ENCODE results near the gene SMAD9.

Gene SMAD9

GRCh38 chr13:36865265-36865664, 54.8 kb downstream of the SMAD9 start:
- DNase-seq (ENCODE audit: low read depth in 2 of 2) = no peak

DNA sequence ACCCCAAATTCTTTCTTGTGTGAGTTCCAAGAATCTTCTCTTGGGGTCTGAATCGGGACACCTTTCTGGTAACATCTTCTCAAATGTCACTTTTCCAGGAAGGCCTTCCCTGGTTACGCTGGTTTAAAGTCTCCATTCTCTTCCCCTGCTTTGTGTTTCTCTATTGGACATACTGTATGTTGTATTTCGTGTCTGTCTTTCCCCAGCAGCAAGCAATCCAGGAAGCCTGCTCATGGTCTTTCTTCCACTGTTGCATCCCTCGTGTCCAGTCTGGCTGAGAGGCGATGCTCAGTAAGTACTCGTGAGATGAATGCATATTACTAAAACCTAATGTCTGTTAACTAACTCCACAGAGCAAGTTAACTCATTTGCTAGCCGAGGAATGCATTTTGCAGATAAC, 57.3 kb downstream of the SMAD9 start:
- DNase-seq (ENCODE audit: low read depth in 2 of 2) = no peak

DNA sequence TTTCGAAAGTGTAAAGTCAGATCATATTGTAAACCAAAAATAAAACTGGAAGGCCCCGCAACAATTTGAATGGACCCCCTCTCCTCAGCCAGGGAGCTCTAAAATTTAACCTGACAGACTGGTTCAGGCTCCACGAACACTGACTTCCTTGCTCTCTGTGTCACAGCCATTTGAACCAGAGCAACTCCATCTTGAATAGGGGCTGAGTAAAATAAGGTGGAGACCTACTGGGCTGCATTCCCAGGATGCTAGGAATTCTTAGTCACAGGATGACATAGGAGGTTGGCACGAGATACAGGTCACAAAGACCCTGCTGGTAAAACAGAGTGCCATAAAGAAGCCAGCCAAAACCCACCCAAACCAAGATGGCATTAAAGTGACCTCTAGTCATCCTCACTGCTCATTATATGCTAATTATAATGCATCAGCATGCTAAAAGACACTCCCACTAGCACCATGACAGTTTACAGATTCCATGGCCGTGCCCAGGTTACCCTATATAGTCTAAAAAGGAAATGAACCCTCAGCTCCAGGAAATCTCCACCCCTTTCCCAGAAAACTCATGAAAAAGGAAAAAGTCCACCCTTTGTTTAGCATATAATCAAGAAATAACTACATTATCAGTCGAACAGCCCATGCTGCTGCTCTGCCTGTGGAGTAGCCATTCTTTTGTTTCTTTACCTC, 57.9 kb downstream of the SMAD9 start:
- no peak for DNase-seq (ENCODE audit: low read depth in 2 of 2)

- DNase-seq (ENCODE audit: low read depth in 2 of 2) = no peak
Measured at GRCh38 chr13:36859259-36859658, 60.8 kb downstream of the SMAD9 start.

DNA sequence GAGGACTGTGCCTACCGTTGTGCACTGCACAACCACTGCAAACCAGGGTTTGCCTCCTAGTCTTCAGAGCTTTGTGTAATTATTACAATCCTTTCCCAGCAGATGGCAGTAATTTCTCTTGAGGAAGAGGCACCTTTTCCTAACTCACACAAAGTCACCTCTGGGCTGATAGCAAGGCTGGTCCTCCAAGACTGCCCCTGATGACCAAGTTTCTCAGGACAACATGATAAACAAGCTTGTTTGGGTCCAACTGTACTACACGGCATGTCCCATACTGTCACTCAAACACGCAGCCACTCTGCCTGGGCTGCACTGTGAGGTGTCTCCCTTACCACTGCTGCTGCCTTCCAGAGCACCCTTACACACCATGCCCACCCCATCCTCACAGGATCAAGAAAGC, 61.7 kb downstream of the SMAD9 start:
- no peak for DNase-seq (ENCODE audit: low read depth in 2 of 2)

- DNase-seq (ENCODE audit: low read depth in 2 of 2) = no peak
Measured at GRCh38 chr13:36857253-36857652, 62.8 kb downstream of the SMAD9 start.

DNA sequence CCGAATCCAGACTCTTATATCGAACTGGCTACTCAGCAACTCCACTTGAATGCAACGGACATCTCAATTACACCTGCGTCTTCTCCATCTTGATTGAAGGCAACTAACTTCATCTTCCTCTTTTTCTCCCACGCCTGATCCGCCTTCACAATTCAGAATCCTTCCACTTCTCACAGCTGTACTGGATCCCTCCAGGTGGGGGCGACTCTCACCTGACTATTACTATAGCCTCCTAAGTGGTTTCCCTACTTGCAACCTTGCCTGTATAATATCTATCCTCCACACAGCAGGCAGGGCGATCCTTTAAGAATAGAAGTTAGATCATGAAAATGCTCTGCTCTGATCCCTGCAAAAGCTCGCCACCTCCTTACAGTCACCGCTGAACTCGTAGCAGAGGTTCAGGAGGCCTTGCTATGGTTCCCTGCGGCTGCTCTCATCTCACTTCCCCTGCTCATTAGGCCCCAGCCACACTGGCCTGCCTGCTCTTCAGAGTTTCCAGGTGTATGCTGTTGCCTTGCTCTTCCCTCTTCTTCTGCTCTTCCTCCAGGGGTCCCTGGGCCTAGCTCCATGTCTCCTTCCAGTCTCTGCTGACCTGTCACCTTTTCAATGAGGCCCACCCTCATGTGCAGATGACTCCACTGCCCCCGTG, 69.1 kb downstream of the SMAD9 start:
- DNase-seq (ENCODE audit: low read depth in 2 of 2) = no peak

DNA sequence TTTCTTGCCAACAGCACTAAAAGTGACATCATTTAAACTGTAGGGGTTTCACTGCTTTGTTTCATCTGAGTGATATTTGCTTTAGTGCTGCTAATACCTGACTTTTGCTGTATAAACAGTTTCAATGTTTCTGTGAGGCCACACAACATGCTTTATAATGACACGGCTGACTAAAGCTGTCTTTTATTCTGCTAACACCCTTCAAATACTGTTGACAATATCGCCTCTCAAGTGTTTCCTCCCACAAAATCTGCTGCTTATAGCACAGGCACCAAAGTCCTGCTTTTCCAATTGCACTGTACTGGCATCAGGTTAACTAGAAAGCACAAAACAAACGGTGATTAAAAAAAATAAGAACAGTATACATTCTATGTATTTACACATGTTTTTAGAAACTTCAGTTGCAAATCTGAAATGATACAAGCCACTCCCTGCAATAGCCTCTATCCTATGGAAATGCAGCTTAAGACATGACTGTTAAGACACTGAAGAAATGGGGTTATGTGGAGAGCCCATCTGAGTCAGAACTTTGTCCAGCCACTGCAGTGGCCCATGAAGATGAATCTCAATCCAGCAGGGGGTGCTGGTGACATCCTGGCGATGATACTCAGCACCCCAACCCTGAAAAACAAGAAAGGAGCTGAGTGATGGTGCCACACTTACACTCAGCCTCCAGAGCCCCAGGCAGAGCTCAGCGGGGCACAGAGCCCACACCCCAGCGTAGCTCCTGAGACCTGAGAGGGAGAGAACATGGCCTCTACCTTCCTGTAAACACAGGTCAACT, 71.6 kb downstream of the SMAD9 start:
- DNase-seq (ENCODE audit: low read depth in 2 of 2) = no peak

GRCh38 chr13:36847606-36848005, 72.4 kb downstream of the SMAD9 start:
- no peak for DNase-seq (ENCODE audit: low read depth in 2 of 2)

GRCh38 chr13:36841391-36841790, 78.6 kb downstream of the SMAD9 start:
- no peak for DNase-seq (ENCODE audit: low read depth in 2 of 2)

- DNase-seq (ENCODE audit: low read depth in 2 of 2) = no peak
Measured at GRCh38 chr13:36840718-36841250, 79.3 kb downstream of the SMAD9 start.

DNA sequence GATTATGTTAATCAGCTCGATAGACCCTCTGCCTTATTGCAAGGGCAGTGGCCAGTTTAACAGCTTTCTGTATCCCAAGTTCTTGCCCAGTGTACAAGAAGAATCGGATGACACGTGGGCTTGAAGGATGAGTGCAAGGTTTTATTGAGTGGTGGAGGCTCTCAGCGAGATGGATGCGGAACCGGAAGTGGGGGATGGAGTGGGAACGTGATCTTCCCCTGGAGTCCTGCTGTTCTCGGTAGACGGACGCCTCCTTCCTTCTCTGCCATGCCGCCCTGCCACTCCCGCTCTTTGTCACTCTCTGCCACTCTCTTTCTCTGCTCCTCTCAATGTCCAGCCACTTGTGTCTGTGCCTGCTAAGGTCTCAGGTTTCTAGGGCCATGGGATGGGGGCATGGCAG, 80.1 kb downstream of the SMAD9 start:
- DNase-seq (ENCODE audit: low read depth in 2 of 2) = no peak

- no peak for DNase-seq (ENCODE audit: low read depth in 2 of 2)
Measured at GRCh38 chr13:36839281-36839680, 80.8 kb downstream of the SMAD9 start.

DNA sequence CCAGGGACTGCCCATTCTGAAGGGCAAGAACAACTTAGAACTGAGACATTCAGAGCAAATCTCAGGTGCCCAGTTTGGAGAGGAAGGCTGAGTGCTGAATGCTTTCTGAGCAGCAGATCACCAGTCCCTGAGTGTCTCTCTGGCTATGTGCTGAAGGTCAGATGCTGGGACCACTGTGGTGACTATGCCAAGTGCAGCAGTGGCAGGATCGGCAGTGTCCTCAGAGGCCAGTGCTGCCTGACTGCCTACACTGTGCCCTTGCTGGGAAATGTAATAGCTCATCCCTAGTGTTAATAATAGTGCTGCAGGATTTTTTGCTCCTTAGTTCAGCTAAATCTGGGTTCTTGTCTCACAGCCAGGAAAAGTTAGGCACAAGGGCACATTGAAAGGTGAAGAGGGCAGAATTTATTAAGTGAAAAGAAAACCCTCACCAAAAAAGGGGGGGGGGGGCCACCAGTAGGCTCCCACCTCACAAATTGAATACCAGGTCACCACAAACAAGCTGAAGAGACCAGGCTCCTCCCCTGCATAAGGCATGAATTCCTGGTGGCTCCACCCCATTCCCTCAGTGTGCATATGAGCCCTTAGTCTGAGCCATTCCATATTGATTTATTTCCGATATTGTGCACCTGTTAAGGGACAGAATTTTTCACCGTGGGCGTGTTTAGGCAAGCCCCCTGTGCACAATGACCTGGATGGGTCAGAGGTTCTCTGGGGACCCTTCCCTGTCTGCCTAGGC, 82.5 kb downstream of the SMAD9 start:
- no peak for DNase-seq (ENCODE audit: low read depth in 2 of 2)

DNA sequence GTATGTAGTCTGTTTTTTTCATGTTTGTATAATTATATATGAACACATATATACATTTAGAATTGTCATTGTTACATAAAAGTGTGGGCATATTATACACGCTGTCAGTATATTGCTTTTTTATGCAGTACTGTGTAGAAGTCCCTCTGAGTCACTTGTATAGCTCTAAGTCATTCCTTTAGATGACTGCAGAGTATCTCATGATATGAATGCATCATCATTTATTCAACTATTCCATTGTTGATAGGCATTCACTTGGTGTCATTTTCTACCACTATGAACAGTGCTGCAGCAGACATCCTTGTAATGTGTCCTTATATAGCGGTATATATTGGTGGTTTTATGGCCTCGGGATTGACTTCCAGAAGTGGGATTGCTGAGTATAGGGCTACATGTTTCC, 85.7 kb downstream of the SMAD9 start:
- no peak for DNase-seq (ENCODE audit: low read depth in 2 of 2)

- no peak for DNase-seq (ENCODE audit: low read depth in 2 of 2)
Measured at GRCh38 chr13:36831291-36831690, 88.7 kb downstream of the SMAD9 start.

GRCh38 chr13:36829753-36830152, 90.3 kb downstream of the SMAD9 start:
- DNase-seq (ENCODE audit: low read depth in 2 of 2) = no peak

- DNase-seq (ENCODE audit: low read depth in 2 of 2) = no peak
Measured at GRCh38 chr13:36822785-36823184, 97.3 kb downstream of the SMAD9 start.

DNA sequence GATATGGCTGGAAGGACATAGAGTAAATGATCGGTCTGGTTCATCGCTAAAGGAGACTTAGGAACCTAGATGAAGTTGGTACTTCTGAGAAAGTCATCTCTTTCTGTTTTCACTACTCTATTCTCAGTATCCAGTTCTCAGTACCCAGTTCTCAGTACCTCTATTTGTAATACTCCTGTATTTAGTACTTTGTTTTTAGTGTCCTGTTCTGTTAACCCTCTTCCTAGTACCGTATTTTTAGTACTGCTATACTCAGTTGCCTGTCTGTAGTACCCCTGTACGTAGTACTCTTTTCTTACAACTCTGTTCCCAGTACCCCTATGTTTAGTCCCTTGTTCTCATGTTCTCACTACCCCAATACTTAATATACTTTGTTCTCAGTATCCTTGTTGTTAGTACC, 99.8 kb downstream of the SMAD9 start:
- no peak for DNase-seq (ENCODE audit: low read depth in 2 of 2)

- DNase-seq (ENCODE audit: low read depth in 2 of 2) = peak in 1 of 2 donors; percentile 11
Measured at GRCh38 chr13:36819739-36820090, 100.3 kb downstream of the SMAD9 start.

- DNase-seq (ENCODE audit: low read depth in 2 of 2) = peak; percentile 85 to 92
Measured at GRCh38 chr13:36818804-36819738, 101.0 kb downstream of the SMAD9 start, which contains the start of gene RFXAP. TSS of gene RFXAP (plus strand) at chr13:36819222. CDS start at chr13:36819358, 136 bp downstream.
